GM23338 (cell line): ENCODE results near the gene RPS6KA3. TPM values are rescaled to one million over a fixed set of nuclear protein-coding genes. Genes with fewer than 3 reads are reported as not detected.

Source experiments
- ATAC-seq: fragments of 200-7000 bp; cut with Tn5 transposase; 3 replicates; pipeline ENCODE4 v1.9.1; 2020
- DNase-seq: peaks from one replicate; pipeline ENCODE4 v3.0.0-alpha.2; 2015; ENCODE audit warnings: low spot score
- H2AFZ ChIP-seq: fragments of 200-600 bp; sonication (generic); 2 replicates; pipeline ENCODE4 v1.8.0; 2016; ENCODE audit warnings: antibody characterized with exemption, mild to moderate bottlenecking, moderate library complexity
- H3F3A ChIP-seq: fragments of 200-600 bp; sonication (generic); replicated peaks from 2 replicates; pipeline ENCODE4 v1.8.0; 2017; ENCODE audit warnings: antibody characterized with exemption, mixed run types, low read depth
- H3K27ac ChIP-seq: fragments of 200-600 bp; sonication (generic); 2 replicates; pipeline ENCODE4 v1.6.1; 2016; ENCODE audit warnings: low read depth
- H3K27me3 ChIP-seq: fragments of 200-600 bp; sonication (generic); 2 replicates; pipeline ENCODE4 v1.8.0; 2016; ENCODE audit warnings: mild to moderate bottlenecking, mixed run types, moderate library complexity; ENCODE audit not compliant: insufficient read depth
- H3K36me3 ChIP-seq: fragments of 200-600 bp; sonication (generic); 2 replicates; pipeline ENCODE4 v1.8.0; 2016; ENCODE audit warnings: mild to moderate bottlenecking; ENCODE audit not compliant: insufficient read depth
- H3K4me1 ChIP-seq: fragments of 200-600 bp; sonication (generic); 2 replicates; pipeline ENCODE4 v1.8.0; 2016; ENCODE audit warnings: mild to moderate bottlenecking, moderate library complexity; ENCODE audit not compliant: insufficient read depth
- H3K4me2 ChIP-seq: fragments of 200-600 bp; sonication (generic); 2 replicates; pipeline ENCODE4 v1.7.1; 2017; ENCODE audit warnings: mixed run types
- H3K4me3 ChIP-seq: fragments of 200-600 bp; sonication (generic); 2 replicates; pipeline ENCODE4 v1.6.1; 2016; ENCODE audit warnings: mixed run types
- H3K79me2 ChIP-seq: fragments of 200-600 bp; sonication (generic); replicated peaks from 2 replicates; pipeline ENCODE4 v1.8.0; 2017; ENCODE audit warnings: mild to moderate bottlenecking; ENCODE audit not compliant: insufficient read depth
- H3K9me2 ChIP-seq: fragments of 200-600 bp; sonication (generic); 2 replicates; pipeline ENCODE4 v1.8.0; 2017; ENCODE audit not compliant: insufficient read depth
- H4K20me1 ChIP-seq: fragments of 200-600 bp; sonication (generic); replicated peaks from 2 replicates; pipeline ENCODE4 v1.8.0; 2017; ENCODE audit warnings: mild to moderate bottlenecking; ENCODE audit not compliant: insufficient read depth
- H3K27ac Mint-ChIP-seq: 2 replicates; pipeline ENCODE4 v1.8.0; 2020; ENCODE audit warnings: inconsistent platforms, mild to moderate bottlenecking, moderate library complexity, mixed read lengths
- H3K27me3 Mint-ChIP-seq: 3 replicates; pipeline ENCODE4 v1.8.0; 2022; ENCODE audit warnings: low read depth, mild to moderate bottlenecking, moderate library complexity, mixed read lengths, inconsistent platforms; ENCODE audit not compliant: insufficient read depth, poor library complexity
- H3K36me3 Mint-ChIP-seq: 3 replicates; pipeline ENCODE4 v1.8.0; 2021; ENCODE audit warnings: low read depth, mild to moderate bottlenecking, inconsistent platforms, moderate library complexity, mixed read lengths
- H3K4me1 Mint-ChIP-seq: 3 replicates; pipeline ENCODE4 v1.8.0; 2020; ENCODE audit warnings: mild to moderate bottlenecking, inconsistent platforms, mixed read lengths
- H3K4me3 Mint-ChIP-seq: 3 replicates; pipeline ENCODE4 v1.8.0; 2021; ENCODE audit warnings: moderate library complexity, mild to moderate bottlenecking, inconsistent platforms, mixed read lengths
- H3K9me3 Mint-ChIP-seq: 3 replicates; pipeline ENCODE4 v1.8.0; 2020; ENCODE audit warnings: moderate library complexity, mild to moderate bottlenecking, inconsistent platforms, mixed read lengths
- CREB1 ChIP-seq: fragments of 250-450 bp; sonication (Bioruptor Pico); IDR thresholded peaks from 2 replicates; pipeline ENCODE4 v1.5.0; 2020; ENCODE audit warnings: low read depth, mild to moderate bottlenecking, moderate library complexity
- CTCF ChIP-seq, 2 experiments: fragments of 200-600 bp in 1 of 2; sonication (generic) in 1 of 2; conservative IDR thresholded peaks; 2 replicates each; pipeline versions ENCODE4 v1.5.1 to v1.6.1; 2016 to 2017; ENCODE audit warnings: antibody characterized with exemption in 2 of 2, low read depth in 2 of 2, mild to moderate bottlenecking in 2 of 2, moderate library complexity in 1 of 2
- EZH2 ChIP-seq: fragments of 200-600 bp; sonication (generic); IDR thresholded peaks from one replicate; pipeline ENCODE4 v1.8.0; 2017; ENCODE audit warnings: antibody characterized with exemption, mild to moderate bottlenecking, low read depth; ENCODE audit not compliant: unreplicated experiment
- EZH2phosphoT487 ChIP-seq: fragments of 200-600 bp; sonication (generic); IDR thresholded peaks from one replicate; pipeline ENCODE4 v1.8.1; 2018; ENCODE audit warnings: antibody characterized with exemption; ENCODE audit not compliant: unreplicated experiment
- JUNB ChIP-seq: IDR thresholded peaks from one replicate; pipeline ENCODE4 v1.6.1; 2016; ENCODE audit warnings: antibody characterized with exemption; ENCODE audit not compliant: unreplicated experiment
- NANOG ChIP-seq: IDR thresholded peaks from 2 replicates; pipeline ENCODE4 v1.6.1; 2016; ENCODE audit warnings: antibody characterized with exemption, borderline replicate concordance
- REST ChIP-seq: IDR thresholded peaks from one replicate; pipeline ENCODE4 v1.6.1; 2018; ENCODE audit warnings: antibody characterized with exemption; ENCODE audit not compliant: unreplicated experiment
- STAT1 ChIP-seq: IDR thresholded peaks from one replicate; pipeline ENCODE4 v1.6.1; 2016; ENCODE audit warnings: antibody characterized with exemption; ENCODE audit not compliant: unreplicated experiment
- ZNF114 ChIP-seq: fragments of 250-450 bp; sonication (Bioruptor Pico); IDR thresholded peaks from 2 replicates; pipeline ENCODE4 v1.5.0; 2020; ENCODE audit warnings: mild to moderate bottlenecking, moderate library complexity
- ZNF331 ChIP-seq: fragments of 250-450 bp; sonication (Bioruptor Pico); IDR thresholded peaks from 2 replicates; pipeline ENCODE4 v1.5.0; 2020; ENCODE audit warnings: low read depth, mild to moderate bottlenecking, moderate library complexity
- polyA plus RNA-seq: library from polyadenylated mRNA; unstranded; fragments of >200 nt; fragmentation: Nextera tagmentation; extraction: Ambion mirVana; gene quantifications from 2 replicates; pipeline ENCODE4 v1.2.1, GENCODE V29; 2016
- total RNA-seq: library from RNA; depleted of rRNA; stranded (reverse); fragments of >200 nt; shearing (Covaris generic); gene quantifications from 2 replicates; pipeline ENCODE4 v1.2.3, GENCODE V29; 2014
- TF ChIP-seq, protein P1 (sequence below): IDR thresholded peaks from 2 replicates; pipeline ENCODE4 v1.6.1; 2016; ENCODE audit warnings: antibody characterized with exemption

The RPS6KA3 gene
- total and polyA plus RNA-seq, 2 experiments from 2014 or later: 3.2 to 12.2 TPM

DNA sequence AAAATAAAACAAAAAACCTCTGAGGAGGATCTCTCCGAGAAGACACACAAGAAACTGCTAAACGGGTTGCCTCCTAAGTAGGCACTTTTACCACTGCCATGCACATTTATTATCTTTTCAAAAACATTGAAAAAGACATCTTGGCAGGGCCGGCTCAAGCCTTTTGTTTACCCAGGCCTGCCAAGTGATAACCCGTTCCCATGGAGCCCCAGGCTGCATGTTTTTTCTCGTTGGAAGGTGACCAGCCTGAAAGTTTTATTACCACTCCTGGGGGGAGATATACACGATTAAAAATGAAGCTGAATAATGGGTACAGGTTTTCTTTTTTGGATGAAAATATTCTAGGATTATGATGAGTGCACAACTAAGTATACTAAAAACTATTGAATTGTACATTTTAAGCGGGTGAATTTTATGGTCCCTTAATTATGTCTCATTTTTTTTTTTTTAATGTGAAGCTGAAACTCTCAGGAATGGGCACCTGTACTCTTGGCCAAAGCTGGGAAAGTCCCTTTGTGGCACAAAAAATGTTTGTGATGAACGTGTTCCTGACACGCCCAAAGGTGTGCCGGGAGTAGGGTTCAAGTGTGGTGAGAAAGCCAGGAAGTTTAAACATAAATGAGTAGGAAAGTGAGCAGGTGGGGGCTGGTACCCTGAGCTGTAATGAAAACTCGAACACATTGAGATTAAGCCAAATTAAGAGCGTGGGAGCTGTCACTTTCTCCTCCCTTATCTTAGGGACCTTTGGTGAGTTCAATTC lies 148.5 kb downstream of the RPS6KA3 start (continued):
- TF ChIP-seq EZH2: no peak

DNA sequence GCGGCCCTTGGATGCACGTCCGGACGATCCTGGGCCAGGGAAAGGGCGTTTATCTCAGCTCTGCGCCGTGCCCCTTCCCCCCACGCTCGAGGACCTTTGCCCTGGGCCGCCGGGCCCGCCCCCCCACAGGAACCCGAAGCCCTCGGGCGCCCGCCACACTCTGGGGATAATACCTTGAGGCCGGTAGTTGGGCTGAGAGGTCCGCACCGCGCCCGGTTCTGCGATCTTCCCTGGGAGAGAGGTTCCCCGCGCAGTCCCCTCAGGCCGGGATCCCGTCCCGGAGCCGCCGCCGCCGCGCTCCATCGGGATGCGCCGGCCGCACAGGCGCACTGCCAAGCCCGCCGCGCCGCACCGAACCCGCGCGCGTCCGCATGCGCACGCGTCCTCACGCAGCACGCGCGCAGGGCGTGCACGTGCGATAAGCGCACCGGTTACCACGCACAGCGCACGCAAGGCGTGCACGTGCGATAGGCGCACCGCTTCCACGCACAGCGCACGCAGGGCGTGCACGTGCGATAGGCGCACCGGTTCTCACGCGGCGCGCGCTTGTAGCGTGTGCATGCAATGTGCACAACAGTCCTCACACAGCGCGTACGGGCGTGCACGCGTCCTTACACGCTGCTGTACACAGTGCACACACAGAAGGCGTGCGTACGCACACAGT lies 150.0 kb downstream of the RPS6KA3 start, which contains the start of gene MAP7D2:
Gene MAP7D2 (minus strand): TSS at position 331 of the 664 bp plus-strand sequence. CDS start 28 bp downstream, at position 303.
- Mint-ChIP-seq H3K9me3 (no peaks in the 10 kb centered on the region), H3K27me3 (peaks cover 22% of the 10 kb centered on the region), H3K36me3 (no peaks in the 10 kb centered on the region)
- no peak for TF ChIP-seq EZH2
- no peak for TF ChIP-seq REST
- no peak for TF ChIP-seq ZNF114 (CRISPR knock-in tag)
- TF ChIP-seq, protein P1, sequence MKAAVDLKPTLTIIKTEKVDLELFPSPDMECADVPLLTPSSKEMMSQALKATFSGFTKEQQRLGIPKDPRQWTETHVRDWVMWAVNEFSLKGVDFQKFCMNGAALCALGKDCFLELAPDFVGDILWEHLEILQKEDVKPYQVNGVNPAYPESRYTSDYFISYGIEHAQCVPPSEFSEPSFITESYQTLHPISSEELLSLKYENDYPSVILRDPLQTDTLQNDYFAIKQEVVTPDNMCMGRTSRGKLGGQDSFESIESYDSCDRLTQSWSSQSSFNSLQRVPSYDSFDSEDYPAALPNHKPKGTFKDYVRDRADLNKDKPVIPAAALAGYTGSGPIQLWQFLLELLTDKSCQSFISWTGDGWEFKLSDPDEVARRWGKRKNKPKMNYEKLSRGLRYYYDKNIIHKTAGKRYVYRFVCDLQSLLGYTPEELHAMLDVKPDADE: no peak
- no peak for TF ChIP-seq ZNF331 (CRISPR knock-in tag)
- TF ChIP-seq CTCF (conservative IDR thresholded peaks at IDR 0.05; ENCODE audit: low read depth in 2 of 2): no peak
- no peak for TF ChIP-seq JUNB
- no peak for TF ChIP-seq NANOG
- no peak for TF ChIP-seq EZH2phosphoT487
- no peak for TF ChIP-seq STAT1
- TF ChIP-seq CREB1 (CRISPR knock-in tag): no peak

More for the DNA sequence above, 150.0 kb downstream of the RPS6KA3 start, which contains the start of gene MAP7D2:
- H3K79me2 ChIP-seq: no peaks in the 10 kb centered on the region
- ATAC-seq: peak; percentile 84
- DNase-seq: peak; percentile 44
- no peaks in the 10 kb centered on the region for H3K36me3 ChIP-seq
- no peaks in the 10 kb centered on the region for H4K20me1 ChIP-seq
- H3K4me1 Mint-ChIP-seq: peaks cover 11% of the 10 kb centered on the region; the same call in 2 of the 3 replicates
- H3F3A ChIP-seq: no peaks in the 10 kb centered on the region
- no peaks in the 10 kb centered on the region for H3K9me2 ChIP-seq
- peak within 1 kb of the TSS; percentile 72 for H3K4me2 ChIP-seq
- peaks cover 34% of the 10 kb centered on the region for H3K27me3 ChIP-seq
- peak within 1 kb of the TSS; percentile 50 for H3K4me3 ChIP-seq
- H3K4me1 ChIP-seq: no peaks in the 10 kb centered on the region
- peak within 1 kb of the TSS; percentile 76 for H2AFZ ChIP-seq
- H3K4me3 Mint-ChIP-seq: peak within 1 kb of the TSS; percentile 71
- no peak within 1 kb of the TSS for H3K27ac Mint-ChIP-seq
- no peak within 1 kb of the TSS for H3K27ac ChIP-seq
